Fibroblast of pulmonary artery (primary cell): ENCODE data around the gene ALG9.

ENCODE experiments used
- DNase-seq: peaks from one replicate; pipeline ENCODE4 v3.0.0-alpha.2; 2010; ENCODE audit warnings: low read depth
- H3K4me3 ChIP-seq: replicated peaks from 2 replicates; pipeline ENCODE4 v1.5.1; 2011; ENCODE audit warnings: low read depth, mild to moderate bottlenecking, control low read depth, low read length, moderate library complexity
- CTCF ChIP-seq: IDR thresholded peaks from 2 replicates; pipeline ENCODE4 v1.5.1; 2011; ENCODE audit warnings: mild to moderate bottlenecking, control low read depth, low read length, inconsistent platforms; ENCODE audit errors: missing control alignments

ALG9 gene

DNA sequence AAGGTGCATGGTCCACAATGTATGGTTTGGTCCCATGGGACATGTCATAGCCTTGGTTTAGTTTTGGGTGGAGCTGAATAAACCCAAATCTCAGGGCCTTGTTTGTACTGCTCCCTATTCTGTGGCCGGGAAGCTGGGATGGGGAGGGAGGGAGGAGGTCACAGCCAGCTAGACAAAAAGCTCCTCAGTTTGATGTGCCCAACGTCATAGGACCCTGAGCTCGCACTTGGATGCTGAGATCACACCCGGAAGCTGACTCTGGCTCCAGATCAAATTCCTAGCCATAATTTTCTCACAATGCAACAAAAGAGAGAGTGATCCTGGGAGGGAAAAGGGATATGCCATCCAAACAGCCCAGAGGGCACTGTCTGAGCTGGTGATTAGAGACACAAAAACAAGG, 42.6 kb upstream of the ALG9 start:
- TF ChIP-seq CTCF, result no peak
- H3K4me3 ChIP-seq, result no peak overlapping the region
- DNase-seq, result peak; percentile 88

- peak overlapping the region; percentile 21 for H3K4me3 ChIP-seq
- DNase-seq, result no peak
- no peak for TF ChIP-seq CTCF
Observed at GRCh38 chr11:111913031-111913861, 41.9 kb upstream of the ALG9 start.

DNA sequence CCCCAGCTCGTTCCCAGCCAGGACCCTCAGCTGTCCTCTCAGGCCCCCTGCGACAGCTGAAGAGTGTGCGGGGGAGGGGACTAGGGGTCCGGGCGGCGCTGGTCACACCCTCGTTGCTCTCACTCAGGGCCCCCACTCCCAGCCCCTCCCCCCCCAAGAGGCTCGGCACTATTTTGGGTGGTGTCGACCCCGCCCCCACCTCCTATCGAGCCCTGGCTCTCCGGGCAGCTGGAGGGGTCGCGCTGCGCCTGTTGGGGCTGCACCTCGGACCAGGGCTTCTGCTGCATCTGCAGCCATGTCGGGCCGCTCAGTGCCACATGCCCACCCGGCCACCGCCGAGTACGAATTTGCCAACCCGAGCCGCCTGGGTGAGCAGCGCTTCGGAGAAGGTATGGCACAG, 41.2 kb upstream of the ALG9 start, which contains the start of gene HSPB2:
TSS of gene HSPB2 (plus strand) at position 200 of the 400 bp plus-strand sequence. CDS start at position 296, 96 bp downstream.
- H3K4me3 ChIP-seq, result peak within 1 kb of the TSS; percentile 21
- DNase-seq, result no peak
- TF ChIP-seq CTCF, result no peak

GRCh38 chr11:111911563-111912401, 40.4 kb upstream of the ALG9 start, which contains the start of gene CRYAB:
Gene CRYAB (minus strand): TSS chr11:111911770. CDS start chr11:111911724, 46 bp downstream.
- H3K4me3 ChIP-seq, result peak within 1 kb of the TSS; percentile 21
- peak; percentile 83 for DNase-seq

DNA sequence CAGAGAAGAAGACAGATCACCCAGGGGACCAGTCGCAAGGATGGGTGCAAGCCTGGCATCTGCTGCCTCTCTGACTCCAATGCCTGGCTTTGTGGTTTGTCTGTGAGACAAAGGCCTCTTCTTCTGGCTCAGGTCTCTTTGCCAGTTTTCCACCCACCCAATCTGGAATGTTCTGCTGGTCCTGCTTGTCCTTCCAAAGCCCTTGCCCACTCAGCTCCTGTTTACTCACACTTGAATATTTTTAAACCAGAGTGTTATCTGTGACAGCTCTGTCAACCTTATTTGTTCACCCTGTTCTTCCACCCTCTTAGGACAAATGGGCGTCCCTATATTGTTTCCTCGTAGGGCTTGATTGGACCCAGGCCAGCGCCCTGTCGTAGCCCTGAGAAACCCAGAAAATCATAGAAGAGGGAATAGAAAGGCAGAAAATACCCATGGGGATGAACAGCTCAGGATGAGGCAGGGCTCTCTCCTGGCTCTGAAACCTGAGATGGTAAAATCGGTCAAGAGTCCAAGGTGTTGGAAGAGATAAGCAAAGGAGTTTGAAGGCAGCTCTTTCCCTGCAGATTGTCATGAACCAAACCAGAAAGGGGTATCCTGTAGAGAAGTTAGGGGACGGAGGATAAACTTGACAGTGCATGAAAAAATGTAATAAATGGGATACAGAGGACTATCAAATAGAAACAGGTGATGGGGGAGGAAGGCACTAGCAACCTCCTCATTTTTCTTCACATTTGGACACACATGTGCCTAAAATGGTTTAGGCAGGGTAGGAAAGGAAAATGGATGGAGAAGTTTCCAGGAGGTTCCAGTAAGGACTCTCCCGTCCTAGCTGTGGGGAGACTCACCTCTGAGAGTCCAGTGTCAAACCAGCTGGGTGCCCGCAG, 39.5 kb upstream of the ALG9 start:
- no peak for DNase-seq
- H3K4me3 ChIP-seq, result no peak overlapping the region
- no peak for TF ChIP-seq CTCF

More at GRCh38 chr11:111911563-111912401, 40.4 kb upstream of the ALG9 start, which contains the start of gene CRYAB:
- no peak for TF ChIP-seq CTCF

DNA sequence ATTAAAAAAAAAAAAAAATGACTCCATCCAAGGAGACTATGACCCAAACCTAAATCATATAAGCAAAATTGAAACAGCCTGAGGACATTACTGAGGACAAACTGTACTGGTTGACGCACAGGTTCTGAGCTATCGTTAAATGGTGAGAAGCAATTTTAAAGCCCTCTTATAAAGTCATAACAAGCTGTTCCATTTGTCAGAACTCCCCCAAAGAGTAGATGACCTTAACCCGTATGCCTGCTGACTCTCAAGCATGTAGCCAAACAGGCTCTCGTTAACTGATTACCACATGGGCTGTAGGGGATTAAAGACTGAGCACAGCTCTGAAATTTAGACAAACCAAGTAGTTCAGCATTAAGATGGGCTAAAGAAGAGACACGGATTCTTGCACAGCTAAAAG, 38.0 kb upstream of the ALG9 start:
- no peak for TF ChIP-seq CTCF
- no peak for DNase-seq

More for the DNA sequence above, 38.0 kb upstream of the ALG9 start:
- H3K4me3 ChIP-seq, result no peak overlapping the region
